GM12878 (cell line): ENCODE results near the gene ARFGAP3. TPM values are rescaled to one million over a fixed set of nuclear protein-coding genes. Genes with fewer than 3 reads are reported as not detected.
A peak's percentile ranks its signal among the peaks of the same experiment; 100 is the strongest.

Experiments
- ATAC-seq: fragments of 200-7000 bp; cut with Tn5 transposase; 3 replicates; pipeline ENCODE4 v1.9.1; 2020; ENCODE audit warnings: mild to moderate bottlenecking, moderate library complexity
- BruUV-seq: library from RNA; stranded (reverse); fragments of 400-500 nt; replicated peaks from 2 replicates; lab custom pipeline; 2021; lab: Mats Ljungman, UMichigan
- CTCF ChIA-PET: fragments of 300-600 bp; sonication (Branson Sonifier 250); formaldehyde crosslinking; extraction: SDS; loops from one replicate; lab custom pipeline; 2021; ENCODE audit warnings: inconsistent platforms; lab: Yijun Ruan, JAX
- POLR2A ChIA-PET: fragments of 350-600 bp; formaldehyde crosslinking; extraction: SDS; loops from one replicate; lab custom pipeline; 2021; ENCODE audit warnings: inconsistent platforms; lab: Charles Lee
- RAD21 ChIA-PET: fragments of 300-600 bp; sonication (Branson Sonifier 250); formaldehyde crosslinking; loops from one replicate; lab custom pipeline; 2023; ENCODE audit warnings: antibody characterized with exemption; ENCODE audit not compliant: unreplicated experiment; lab: Charles Lee
- SMC1A ChIA-PET: fragments of 300-600 bp; sonication (Branson Sonifier 250); formaldehyde crosslinking; loops from one replicate; lab custom pipeline; 2023; ENCODE audit not compliant: unreplicated experiment, uncharacterized antibody; lab: Charles Lee
- DNase-seq: peaks from one replicate; pipeline ENCODE4 v3.0.0-alpha.2; 2011; ENCODE audit warnings: low read depth, low spot score
- FAIRE-seq: peaks from 3 replicates; lab custom pipeline; 2011; peaks lifted over from hg19 to GRCh38; lab: Jason Lieb, UNC
- H2AFZ ChIP-seq: 2 replicates; pipeline ENCODE4 v1.6.0; 2011; ENCODE audit warnings: low read depth, low read length, control low read depth; ENCODE audit not compliant: control insufficient read depth
- H3K27ac ChIP-seq: 2 replicates; pipeline ENCODE4 v1.5.1; 2011; ENCODE audit warnings: control low read depth; ENCODE audit not compliant: control insufficient read depth, insufficient read depth
- H3K27me3 ChIP-seq, 2 experiments: replicated peaks in 1 of 2; 2 replicates each; pipeline versions ENCODE4 v1.6.0 to v1.6.1; 2011; ENCODE audit warnings: low read length in 1 of 2; ENCODE audit not compliant: control insufficient read depth in 2 of 2, insufficient read depth in 2 of 2
- H3K36me3 ChIP-seq, 2 experiments: 2 replicates each; pipeline ENCODE4 v1.5.1; 2011; ENCODE audit warnings: low read length in 1 of 2; ENCODE audit not compliant: control insufficient read depth in 2 of 2, insufficient read depth in 2 of 2
- H3K4me1 ChIP-seq: 2 replicates; pipeline ENCODE4 v1.6.1; 2011; ENCODE audit warnings: mild to moderate bottlenecking, low read length, moderate library complexity, mixed read lengths; ENCODE audit not compliant: control insufficient read depth, insufficient read depth
- H3K4me2 ChIP-seq: 2 replicates; pipeline ENCODE4 v1.6.0; 2011; ENCODE audit warnings: control low read depth; ENCODE audit not compliant: control insufficient read depth, insufficient read depth
- H3K4me3 ChIP-seq: fragments of 200-600 bp; sonication (generic); 2 replicates; pipeline ENCODE4 v1.5.1; 2016
- H3K79me2 ChIP-seq: 2 replicates; pipeline ENCODE4 v1.6.0; 2011; ENCODE audit warnings: low read length; ENCODE audit not compliant: control insufficient read depth, insufficient read depth
- H3K9ac ChIP-seq: 2 replicates; pipeline ENCODE4 v1.8.0; 2011; ENCODE audit warnings: low read length, control low read depth, mixed read lengths; ENCODE audit not compliant: control insufficient read depth, insufficient read depth
- H3K9me3 ChIP-seq: replicated peaks from 3 replicates; pipeline ENCODE4 v1.5.1; 2011; ENCODE audit warnings: mild to moderate bottlenecking, low read length; ENCODE audit not compliant: control insufficient read depth, insufficient read depth
- H4K20me1 ChIP-seq: 2 replicates; pipeline ENCODE4 v1.6.0; 2011; ENCODE audit not compliant: control insufficient read depth, insufficient read depth
- BACH1 ChIP-seq: fragments of 450-650 bp; IDR thresholded peaks from 2 replicates; pipeline ENCODE4 v1.6.1; 2017; ENCODE audit warnings: mild to moderate bottlenecking, borderline replicate concordance
- CEBPZ ChIP-seq: fragments of 150-350 bp; IDR thresholded peaks from 2 replicates; pipeline ENCODE4 v1.6.1; 2016; ENCODE audit warnings: low read depth, low read length
- EZH2 ChIP-seq: IDR thresholded peaks from 2 replicates; pipeline ENCODE4 v1.6.1; 2012; ENCODE audit warnings: low read depth, mild to moderate bottlenecking, control low read depth, inconsistent platforms, low read length, borderline replicate concordance; ENCODE audit not compliant: control insufficient read depth
- GATAD2B ChIP-seq: fragments of 450-650 bp; conservative IDR thresholded peaks from 2 replicates; pipeline ENCODE4 v1.6.1; 2017; ENCODE audit warnings: low read depth, mild to moderate bottlenecking, moderate library complexity
- IKZF2 ChIP-seq, 2 experiments: fragments of 450-650 bp; IDR thresholded peaks; 2 replicates each; pipeline ENCODE4 v1.6.1; 2017; ENCODE audit warnings: mild to moderate bottlenecking in 2 of 2, moderate library complexity in 2 of 2
- MAX ChIP-seq: IDR thresholded peaks from 2 replicates; pipeline ENCODE4 v1.6.1; 2012; ENCODE audit warnings: low read depth, low read length, improper control_type of control experiment
- MEF2A ChIP-seq: IDR thresholded peaks from 2 replicates; pipeline ENCODE4 v1.6.1; 2011; ENCODE audit warnings: low read depth, mild to moderate bottlenecking, low read length, moderate library complexity; ENCODE audit not compliant: insufficient read depth
- NFYB ChIP-seq: IDR thresholded peaks from 2 replicates; pipeline ENCODE4 v1.6.1; 2011; ENCODE audit warnings: low read depth, mild to moderate bottlenecking, low read length, improper control_type of control experiment, moderate library complexity; ENCODE audit not compliant: insufficient read depth
- NR2C2 ChIP-seq: IDR thresholded peaks from 2 replicates; pipeline ENCODE4 v1.6.1; 2011; ENCODE audit warnings: borderline replicate concordance, low read depth; ENCODE audit not compliant: control insufficient read depth, insufficient read length
- POLR2A ChIP-seq: IDR thresholded peaks from 2 replicates; pipeline ENCODE4 v1.6.1; 2011; ENCODE audit warnings: low read depth, mild to moderate bottlenecking, low read length
- RBBP5 ChIP-seq: fragments of 200-600 bp; sonication (generic); conservative IDR thresholded peaks from 2 replicates; pipeline ENCODE4 v1.6.1; 2016
- SMAD5 ChIP-seq: IDR thresholded peaks from 2 replicates; pipeline ENCODE4 v1.6.1; 2016; ENCODE audit warnings: antibody characterized with exemption, low read depth
- ZNF24 ChIP-seq: fragments of 450-650 bp; IDR thresholded peaks from 2 replicates; pipeline ENCODE4 v1.6.1; 2017; ENCODE audit warnings: antibody characterized with exemption, mild to moderate bottlenecking
- ZNF622 ChIP-seq: fragments of 450-650 bp; IDR thresholded peaks from 2 replicates; pipeline ENCODE4 v1.6.1; 2017; ENCODE audit warnings: mild to moderate bottlenecking, inconsistent platforms
- WGBS: methylation state at CpG from one replicate; pipeline ENCODE4 v1.1.6; 2016; ENCODE audit warnings: low lambda C conversion rate; ENCODE audit not compliant: insufficient replicate concordance, insufficient coverage; ENCODE audit errors: missing lambda C conversion rate; 5-methylcytosine and 5-hydroxymethylcytosine counted together
- in situ Hi-C: fragments of 300-500 bp; cut with MboI; formaldehyde crosslinking; loops from 9 replicates; pipeline ENCODE4 v1.14.3; 2018; ENCODE audit warnings: mixed read lengths
- intact Hi-C: fragments of 100-400 bp; cut with micrococcal nuclease; formaldehyde crosslinking; loops from one replicate; pipeline ENCODE4 v1.14.2; 2022; ENCODE audit not compliant: unreplicated experiment
- polyA plus RNA-seq, 11 experiments: library from polyadenylated mRNA; depleted of rRNA in 4 of 11; unstranded in 6 of 11; stranded (reverse) in 5 of 11; fragments of >200 nt; fragmentation: Nextera tagmentation in 4 of 11; fragmentation: Illumina TruSeq in 1 of 11; extraction: Ambion mirVana in 4 of 11; extraction: Trizol in 1 of 11; gene quantifications; 1 replicate in 1 of 11; 2 replicates in 10 of 11; pipeline versions ENCODE4 v1.2.1 to v1.2.3, GENCODE V29; 2011 to 2016; ENCODE audit warnings: inconsistent platforms in 2 of 11, missing spikeins in 2 of 11, low read depth in 1 of 11
- total RNA-seq, 4 experiments: library from RNA; depleted of rRNA in 3 of 4; stranded (reverse); fragments of >200 nt in 3 of 4; fragmentation: Illumina TruSeq in 1 of 4; extraction: Trizol in 1 of 4; gene quantifications; 2 replicates each; pipeline versions ENCODE4 v1.2.1 to v1.2.3, GENCODE V29; 2013 to 2021

ARFGAP3 gene
- total and polyA plus RNA-seq, 10 of the 15 experiments (the other 5 are each of a cell fraction or from before 2014, with no cell fraction given): 29.7 to 50.8 (median 39.5) TPM

GRCh38 chr22:42860968-42861367 lies 3.9 kb upstream of the ARFGAP3 start:
- 75% methylated on average over 4 of the region's 4 CpGs for WGBS
- peaks cover 9% of the 10 kb centered on the region for H3K4me1 ChIP-seq

More at GRCh38 chr22:42860968-42861367, 3.9 kb upstream of the ARFGAP3 start:
- ChIA-PET POLR2A (no interaction called here), CTCF (interaction anchor here (1.3 to 1.6 kb wide), 3 partner anchors 8 to 238 kb away, joined by 3 to 4 read pairs (median 3); no protein-coding TSS in a partner anchor), RAD21 (interaction anchor here (0.9 to 1.3 kb wide), 2 partner anchors 27 to 34 kb away, joined by 3 to 5 read pairs; no protein-coding TSS in a partner anchor), SMC1A (interaction anchor here (1.3 to 1.8 kb wide), 4 partner anchors 13 to 172 kb away, joined by 4 to 5 read pairs (median 4); no protein-coding TSS in a partner anchor)
- Histone ChIP-seq H2AFZ (no peak overlapping the region), H3K79me2 (peaks cover 5% of the 10 kb centered on the region), H3K27ac (peak overlapping the region; percentile 0; the same call in 1 of the 2 replicates), H4K20me1 (no peaks in the 10 kb centered on the region), H3K36me3 (no peaks in the 10 kb centered on the region), H3K9ac (no peak overlapping the region), H3K9me3 (peaks cover 6% of the 10 kb centered on the region; the same call in 2 of the 3 replicates), H3K4me2 (no peak overlapping the region), H3K4me3 (no peak overlapping the region), H3K27me3 (no peaks in the 10 kb centered on the region)
- no TSS peak for BruUV-seq
- ATAC-seq (no peak), FAIRE-seq (no peak), DNase-seq (no peak)
- in situ Hi-C loops (no loop called here), intact Hi-C loops (no loop called here)
- TF ChIP-seq NFYB (no peak), MAX (no peak), IKZF2 (IDR thresholded peaks at IDR 0.05) (no peak), MEF2A (no peak), ZNF24 (no peak), NR2C2 (no peak), RBBP5 (no peak), ZNF622 (no peak), EZH2 (no peak), POLR2A (no peak), CEBPZ (no peak), BACH1 (no peak), GATAD2B (no peak), SMAD5 (no peak)
